HG03045 (cell line): ENCODE measurements around the gene C9orf50.
"Not testable (repeated sequence)": the region's sequence is repeated elsewhere in the genome, so short reads cannot be mapped to it uniquely, and the experiment has no call there.

Experiments used
- ATAC-seq: cut with Tn5 transposase; IDR thresholded peaks from one replicate; pipeline ENCODE4 v1.9.1; 2021; ENCODE audit warnings: mild to moderate bottlenecking, moderate library complexity; ENCODE audit not compliant: unreplicated experiment

The C9orf50 gene, protein sequence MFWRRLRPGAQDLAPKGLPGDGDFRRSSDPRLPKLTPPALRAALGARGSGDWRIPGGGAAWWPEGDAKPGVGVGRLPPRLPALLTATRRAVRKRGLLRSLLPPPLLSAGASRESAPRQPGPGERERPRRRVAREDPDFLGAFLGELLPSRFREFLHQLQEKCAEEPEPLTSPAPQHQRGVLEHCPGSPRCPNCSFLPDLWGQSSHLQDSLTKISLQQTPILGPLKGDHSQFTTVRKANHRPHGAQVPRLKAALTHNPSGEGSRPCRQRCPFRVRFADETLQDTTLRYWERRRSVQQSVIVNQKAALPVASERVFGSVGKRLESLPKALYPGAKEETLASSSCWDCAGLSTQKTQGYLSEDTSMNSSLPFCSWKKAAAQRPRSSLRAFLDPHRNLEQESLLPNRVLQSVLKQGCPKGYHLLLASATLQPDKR

GRCh38 chr9:129620669-129621295, at the start of gene C9orf50:
Gene C9orf50 (minus strand): TSS chr9:129621101. CDS start chr9:129620574, 527 bp downstream.
- ATAC-seq = no peak

- no peak for ATAC-seq
These were observed 49.0 kb upstream of the C9orf50 start for GRCh38 chr9:129669946-129670345.

- no peak for ATAC-seq
These were observed 48.3 kb upstream of the C9orf50 start for GRCh38 chr9:129669141-129669718.

DNA sequence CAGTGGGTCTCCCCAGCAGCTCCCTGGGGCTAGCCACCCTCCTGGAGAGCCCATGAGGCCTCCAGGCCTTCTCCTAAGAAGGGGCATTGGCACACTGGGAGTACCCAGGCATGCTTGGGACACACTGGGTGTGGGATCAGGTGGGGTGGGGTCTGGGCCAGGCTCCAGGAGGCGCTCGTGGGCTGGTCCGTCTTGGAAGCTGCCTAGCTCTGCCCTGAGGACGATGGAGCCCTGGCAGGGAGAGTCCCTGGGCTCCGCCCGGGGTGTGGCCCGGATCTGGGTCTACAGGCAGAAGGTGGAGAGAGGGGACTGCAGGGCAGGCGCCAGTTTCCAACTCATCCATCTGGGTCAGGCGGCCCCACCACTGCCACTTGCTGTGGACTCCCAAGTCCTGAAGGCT, 46.9 kb upstream of the C9orf50 start:
- no peak for ATAC-seq

- ATAC-seq = no peak
These were observed 46.5 kb upstream of the C9orf50 start for GRCh38 chr9:129667378-129667777.

DNA sequence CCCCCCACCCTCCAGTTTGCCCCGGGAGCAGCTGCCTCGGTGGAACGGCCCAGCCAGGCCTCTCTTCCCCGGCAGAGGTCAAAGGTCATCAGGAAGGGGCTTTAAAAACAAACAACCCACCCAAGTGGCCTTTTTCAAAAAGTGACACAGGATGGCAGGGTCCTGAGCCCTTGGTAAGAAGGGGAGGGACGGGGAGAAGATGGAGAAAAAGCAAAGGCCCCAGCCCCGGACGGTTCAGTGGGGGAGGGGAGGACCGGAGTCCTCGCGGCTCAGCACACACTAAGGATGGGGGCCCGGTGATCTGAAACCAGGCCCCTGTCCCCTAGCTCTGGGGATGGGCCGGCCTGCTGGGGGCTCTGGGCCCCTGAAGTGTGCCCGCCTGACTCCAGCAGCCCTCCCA, 45.7 kb upstream of the C9orf50 start:
- no peak for ATAC-seq

GRCh38 chr9:129665814-129666520, 45.1 kb upstream of the C9orf50 start:
- ATAC-seq = no peak

- no peak for ATAC-seq
These were observed 44.5 kb upstream of the C9orf50 start, which contains the start of gene PRRX2 for GRCh38 chr9:129665389-129665775. Gene PRRX2 (plus strand): TSS chr9:129665647. CDS start chr9:129665868, 221 bp downstream.

- no peak for ATAC-seq
These were observed 44.0 kb upstream of the C9orf50 start for GRCh38 chr9:129664746-129665388.

DNA sequence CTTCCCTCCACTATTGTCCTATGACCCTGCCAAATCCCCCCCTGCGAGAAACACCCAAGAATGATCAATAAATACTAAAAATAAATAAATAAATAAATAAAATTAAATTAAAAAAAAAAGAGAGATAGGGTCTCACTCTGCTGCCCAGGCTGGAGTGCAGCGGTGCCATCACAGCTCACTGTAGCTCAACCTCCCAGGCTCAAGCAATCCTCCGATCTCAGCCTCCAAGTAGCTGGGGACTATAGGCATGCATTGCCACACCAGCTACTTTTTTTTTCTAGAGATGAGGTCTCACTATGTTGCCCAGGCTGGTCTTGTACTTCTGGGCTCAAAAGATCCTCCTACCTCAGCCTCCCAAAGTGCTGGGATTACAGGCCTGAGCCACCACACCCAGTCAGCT, 41.3 kb upstream of the C9orf50 start:
- not testable (repeated sequence) for ATAC-seq

DNA sequence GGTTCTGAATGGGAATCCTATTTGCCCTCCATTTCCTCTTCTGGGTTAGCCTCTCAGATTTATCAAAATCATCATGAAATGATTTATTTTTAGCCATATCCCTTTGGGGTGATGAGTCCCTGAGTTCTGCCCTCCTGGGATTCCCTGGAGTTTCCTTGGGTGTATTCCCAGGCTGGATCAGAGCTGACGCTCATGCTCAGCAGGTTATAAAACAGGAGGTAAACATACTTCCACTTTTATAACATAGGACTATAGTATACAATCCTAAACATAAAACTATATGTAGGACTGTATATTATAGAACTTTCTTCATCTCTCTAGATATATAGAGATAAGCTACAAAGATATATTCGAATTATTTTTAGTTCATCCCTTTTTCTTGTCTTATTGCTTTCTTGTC, 40.1 kb upstream of the C9orf50 start:
- no peak for ATAC-seq

GRCh38 chr9:129656795-129657390, 36.0 kb upstream of the C9orf50 start:
- ATAC-seq = no peak

DNA sequence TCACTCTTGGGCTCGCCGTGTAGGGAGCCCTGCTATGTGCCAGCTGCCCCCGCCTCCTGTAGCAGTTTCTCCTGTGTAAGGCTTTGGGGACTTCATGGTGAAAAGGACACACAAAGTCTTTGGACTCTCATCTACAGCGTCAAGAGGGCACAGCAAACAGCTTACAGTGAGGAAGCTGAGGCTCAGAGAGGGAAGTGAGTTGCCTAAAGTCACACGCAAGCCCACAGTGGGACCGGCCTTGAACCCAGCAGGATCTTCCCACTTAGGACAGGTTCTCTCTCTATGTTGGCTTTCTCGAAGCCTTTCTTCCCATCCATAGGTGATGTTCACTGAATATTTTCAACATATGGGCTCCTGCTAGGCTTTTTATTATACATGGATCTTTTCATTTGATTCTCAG, 34.8 kb upstream of the C9orf50 start:
- no peak for ATAC-seq

DNA sequence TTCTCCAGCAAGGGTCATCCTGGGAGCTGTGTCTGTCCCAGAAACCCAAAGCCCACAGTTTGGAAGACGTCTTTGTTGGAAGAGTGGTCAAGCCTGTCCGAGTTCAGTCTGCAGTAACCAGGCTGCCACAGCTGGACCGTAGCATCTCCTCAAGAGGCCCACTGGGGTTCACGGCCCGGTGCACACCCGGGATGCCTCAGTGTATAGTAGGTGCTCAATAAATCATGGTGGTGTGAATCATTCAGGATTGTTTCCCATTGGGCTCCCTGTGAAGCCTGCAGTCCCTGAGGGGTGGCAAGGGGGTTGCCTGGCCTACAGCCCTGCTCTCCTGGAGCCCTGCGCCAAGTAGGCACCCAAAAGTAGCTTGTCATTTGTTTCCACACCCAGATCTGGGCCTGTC, 34.3 kb upstream of the C9orf50 start:
- no peak for ATAC-seq

DNA sequence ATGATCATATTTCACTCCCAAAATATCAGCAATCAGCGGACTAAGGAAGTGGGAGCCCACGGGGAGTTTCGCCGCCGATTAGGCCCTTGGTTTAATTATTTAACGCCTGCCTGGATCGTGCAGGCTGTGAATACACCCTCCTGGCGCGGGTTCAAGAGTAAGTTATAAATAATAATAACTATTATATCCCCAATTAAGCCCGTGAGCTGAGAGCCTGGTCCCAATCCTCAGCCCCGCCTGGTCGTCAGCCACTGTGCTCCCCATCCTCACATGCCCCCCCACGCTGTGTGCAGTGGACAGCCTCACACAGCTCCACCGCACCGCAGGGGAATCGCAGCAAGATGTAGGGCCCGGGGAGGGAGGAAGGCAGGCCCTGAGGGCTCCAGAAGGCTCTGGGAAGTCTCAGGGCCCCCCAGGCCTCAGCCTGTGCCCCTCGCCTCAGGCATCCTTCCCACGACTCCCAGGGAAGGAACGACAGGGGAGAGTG, 33.7 kb upstream of the C9orf50 start:
- ATAC-seq = no peak

- ATAC-seq = no peak
These were observed 33.1 kb upstream of the C9orf50 start for GRCh38 chr9:129653823-129654553.

DNA sequence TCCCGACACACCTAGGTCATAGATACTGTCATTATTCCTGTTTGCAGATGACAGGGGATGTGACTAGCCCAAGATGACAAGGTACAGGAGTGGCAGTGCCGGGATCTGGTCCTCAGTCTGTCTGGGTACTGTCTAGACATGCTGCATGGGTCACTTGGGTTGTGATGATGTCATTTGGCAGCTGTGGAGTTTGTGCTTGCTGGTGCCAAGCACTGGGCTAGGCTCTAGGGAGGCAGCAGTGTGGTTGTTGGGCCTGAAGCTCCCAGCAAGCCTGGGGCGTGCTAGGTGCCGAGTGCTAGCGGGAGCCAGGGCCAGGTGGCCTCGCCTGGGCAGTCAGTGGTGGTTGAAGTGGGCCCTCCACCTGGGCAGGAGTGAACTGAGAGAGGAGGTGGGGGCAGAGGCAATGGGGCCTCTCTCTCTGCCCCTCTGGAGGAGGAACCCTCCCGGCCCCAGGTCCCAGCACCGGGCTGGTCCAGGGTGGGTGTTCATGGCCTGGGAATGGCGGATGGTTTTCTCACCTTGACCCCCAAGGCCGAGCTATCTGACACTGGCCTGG, 29.9 kb upstream of the C9orf50 start:
- no peak for ATAC-seq

- ATAC-seq = no peak
These were observed 29.1 kb upstream of the C9orf50 start for GRCh38 chr9:129649726-129650679.
